IMR-90 (cell line): ENCODE measurements around the gene GALNT9. TPM values are rescaled to one million over a fixed set of nuclear protein-coding genes. Genes with fewer than 3 reads are reported as not detected.

ENCODE experiments used
- ATAC-seq: fragments of 200-7000 bp; cut with Tn5 transposase; 2 replicates; pipeline ENCODE4 v1.9.1; 2020; ENCODE audit warnings: low read depth, mild to moderate bottlenecking, moderate library complexity
- BruUV-seq: library from RNA; stranded (reverse); fragments of 400-500 nt; replicated peaks from 2 replicates; lab custom pipeline; 2021; lab: Mats Ljungman, UMichigan
- CTCF ChIA-PET: fragments of 300-600 bp; formaldehyde crosslinking; extraction: SDS; loops from one replicate; lab custom pipeline; 2021; ENCODE audit warnings: antibody characterized with exemption; lab: Yijun Ruan, JAX
- POLR2A ChIA-PET: fragments of 300-600 bp; sonication (Branson Sonifier 250); formaldehyde crosslinking; loops from one replicate; lab custom pipeline; 2022; ENCODE audit warnings: antibody characterized with exemption; ENCODE audit not compliant: unreplicated experiment; lab: Charles Lee
- DNase-seq: peaks from one replicate; pipeline ENCODE4 v3.0.0; 2013
- H2AFZ ChIP-seq: replicated peaks from 2 replicates; pipeline ENCODE3; 2013; ENCODE audit warnings: low read length, mild to moderate bottlenecking; ENCODE audit not compliant: poor library complexity
- H2AK5ac ChIP-seq: 2 replicates; pipeline ENCODE4 v1.6.1; 2013; ENCODE audit warnings: low read depth, low read length, inconsistent platforms
- H2AK9ac ChIP-seq: replicated peaks from 2 replicates; pipeline ENCODE3; 2013; ENCODE audit warnings: mild to moderate bottlenecking, low read depth, low read length, moderate library complexity; ENCODE audit not compliant: poor library complexity
- H2BK120ac ChIP-seq: 2 replicates; pipeline ENCODE4 v1.6.1; 2013; ENCODE audit warnings: low read depth, low read length, inconsistent platforms
- H2BK15ac ChIP-seq: 3 replicates; pipeline ENCODE4 v1.6.1; 2013; ENCODE audit warnings: low read depth, low read length, inconsistent platforms
- H2BK20ac ChIP-seq: 2 replicates; pipeline ENCODE4 v1.6.1; 2013; ENCODE audit warnings: low read depth, mild to moderate bottlenecking, inconsistent platforms, low read length, moderate library complexity
- H2BK5ac ChIP-seq: 2 replicates; pipeline ENCODE4 v1.6.1; 2013; ENCODE audit warnings: mild to moderate bottlenecking, low read depth, low read length, inconsistent platforms; ENCODE audit not compliant: poor library complexity, severe bottlenecking
- H3K14ac ChIP-seq: replicated peaks from 2 replicates; pipeline ENCODE4 v1.6.1; 2013; ENCODE audit warnings: low read depth, low read length, inconsistent platforms
- H3K18ac ChIP-seq: 2 replicates; pipeline ENCODE4 v1.6.1; 2013; ENCODE audit warnings: low read depth, low read length, control low read depth
- H3K23ac ChIP-seq: 2 replicates; pipeline ENCODE4 v1.6.1; 2013; ENCODE audit warnings: low read depth, low read length, inconsistent platforms
- H3K27ac ChIP-seq: 2 replicates; pipeline ENCODE4 v1.5.1; 2013; ENCODE audit warnings: mild to moderate bottlenecking, control low read depth, low read length; ENCODE audit not compliant: insufficient read depth
- H3K27me3 ChIP-seq: 2 replicates; pipeline ENCODE4 v1.6.1; 2013; ENCODE audit warnings: low read length; ENCODE audit not compliant: control insufficient read depth, insufficient read depth
- H3K36me3 ChIP-seq: 2 replicates; pipeline ENCODE4 v1.6.1; 2013; ENCODE audit warnings: low read length, mixed read lengths; ENCODE audit not compliant: control insufficient read depth, insufficient read depth
- H3K4ac ChIP-seq: 2 replicates; pipeline ENCODE4 v1.6.1; 2013; ENCODE audit warnings: low read depth, low read length, inconsistent platforms
- H3K4me1 ChIP-seq: 2 replicates; pipeline ENCODE4 v1.6.1; 2013; ENCODE audit warnings: low read length, mixed read lengths; ENCODE audit not compliant: control insufficient read depth, insufficient read depth
- H3K4me2 ChIP-seq: 2 replicates; pipeline ENCODE4 v1.6.1; 2013; ENCODE audit warnings: low read depth, mild to moderate bottlenecking, control low read depth, low read length, moderate library complexity
- H3K4me3 ChIP-seq: 2 replicates; pipeline ENCODE4 v1.5.1; 2013; ENCODE audit warnings: low read depth, mild to moderate bottlenecking, control low read depth, low read length, moderate library complexity; ENCODE audit not compliant: insufficient read depth
- H3K56ac ChIP-seq: 2 replicates; pipeline ENCODE4 v1.6.1; 2013; ENCODE audit warnings: low read length, inconsistent platforms; ENCODE audit not compliant: insufficient read depth; ENCODE audit errors: extremely low read depth
- H3K79me1 ChIP-seq, 2 experiments: 2 replicates each; pipeline ENCODE4 v1.6.1; 2013; ENCODE audit warnings: low read length in 2 of 2, inconsistent platforms in 1 of 2, low read depth in 1 of 2
- H3K9ac ChIP-seq: 2 replicates; pipeline ENCODE4 v1.6.1; 2013; ENCODE audit warnings: low read depth, low read length, control low read depth
- H3K9me1 ChIP-seq: 2 replicates; pipeline ENCODE4 v1.6.1; 2013; ENCODE audit warnings: low read length, inconsistent platforms; ENCODE audit not compliant: insufficient read depth
- H3K9me3 ChIP-seq: 2 replicates; pipeline ENCODE4 v1.6.1; 2013; ENCODE audit warnings: low read length; ENCODE audit not compliant: control insufficient read depth, insufficient read depth
- H4K20me1 ChIP-seq: 2 replicates; pipeline ENCODE4 v1.6.1; 2013; ENCODE audit warnings: low read length, inconsistent platforms; ENCODE audit not compliant: insufficient read depth
- H4K5ac ChIP-seq: 2 replicates; pipeline ENCODE4 v1.6.1; 2013; ENCODE audit warnings: mild to moderate bottlenecking, low read depth, low read length, control low read depth
- H4K8ac ChIP-seq, 2 experiments: 2 replicates each; pipeline ENCODE4 v1.6.1; 2013; ENCODE audit warnings: low read depth in 2 of 2, low read length in 2 of 2, control low read depth in 1 of 2, inconsistent platforms in 1 of 2
- H4K91ac ChIP-seq: 2 replicates; pipeline ENCODE4 v1.6.1; 2013; ENCODE audit warnings: low read depth, low read length, inconsistent platforms; ENCODE audit not compliant: insufficient read depth
- BHLHE40 ChIP-seq: fragments of 150-350 bp; IDR thresholded peaks from 2 replicates; pipeline ENCODE4 v1.6.1; 2016; ENCODE audit warnings: mild to moderate bottlenecking, low read depth, low read length
- CEBPB ChIP-seq: IDR thresholded peaks from 2 replicates; pipeline ENCODE4 v1.6.1; 2012; ENCODE audit warnings: low read depth, low read length, improper control_type of control experiment
- CHD1 ChIP-seq: IDR thresholded peaks from 2 replicates; pipeline ENCODE4 v1.6.1; 2012; ENCODE audit warnings: low read depth, low read length, improper control_type of control experiment
- FOS ChIP-seq: fragments of 150-350 bp; IDR thresholded peaks from 2 replicates; pipeline ENCODE4 v1.6.1; 2016; ENCODE audit warnings: low read depth, low read length
- MAFK ChIP-seq: IDR thresholded peaks from 2 replicates; pipeline ENCODE4 v1.6.1; 2012; ENCODE audit warnings: low read depth, low read length, improper control_type of control experiment
- MAZ ChIP-seq: IDR thresholded peaks from 2 replicates; pipeline ENCODE4 v1.6.1; 2012; ENCODE audit warnings: low read depth, mild to moderate bottlenecking, low read length, improper control_type of control experiment, moderate library complexity, borderline replicate concordance
- MXI1 ChIP-seq: IDR thresholded peaks from 2 replicates; pipeline ENCODE4 v1.6.1; 2012; ENCODE audit warnings: low read depth, mild to moderate bottlenecking, low read length, moderate library complexity, borderline replicate concordance
- NFE2L2 ChIP-seq: fragments of 150-350 bp; IDR thresholded peaks from 2 replicates; pipeline ENCODE4 v1.6.1; 2016; ENCODE audit warnings: low read depth, mild to moderate bottlenecking, low read length
- POLR2A ChIP-seq: IDR thresholded peaks from 2 replicates; pipeline ENCODE4 v1.6.1; 2012; ENCODE audit warnings: mild to moderate bottlenecking, low read depth, low read length
- RAD21 ChIP-seq: IDR thresholded peaks from 2 replicates; pipeline ENCODE4 v1.6.1; 2012; ENCODE audit warnings: low read length, improper control_type of control experiment
- RCOR1 ChIP-seq: IDR thresholded peaks from 2 replicates; pipeline ENCODE4 v1.6.1; 2012; ENCODE audit warnings: mild to moderate bottlenecking, low read length, improper control_type of control experiment; ENCODE audit not compliant: insufficient replicate concordance
- RFX5 ChIP-seq: IDR thresholded peaks from 2 replicates; pipeline ENCODE4 v1.8.0; 2012; ENCODE audit warnings: low read depth, mild to moderate bottlenecking, low read length, moderate library complexity
- SMC3 ChIP-seq: fragments of 150-350 bp; IDR thresholded peaks from 2 replicates; pipeline ENCODE4 v1.6.1; 2016; ENCODE audit warnings: low read depth, mild to moderate bottlenecking, antibody characterized with exemption, low read length, moderate library complexity
- WGBS, 2 experiments: methylation state at CpG; one replicate each; pipeline versions ENCODE4 v1.1.5 to v1.1.7; 2013; ENCODE audit warnings: missing lambda C conversion rate in 2 of 2; ENCODE audit not compliant: insufficient read length in 1 of 2; ENCODE audit errors: extremely low coverage in 2 of 2; 5-methylcytosine and 5-hydroxymethylcytosine counted together
- dilution Hi-C: fragments of 300-500 bp; cut with HindIII; formaldehyde crosslinking; loops from one replicate; pipeline ENCODE4 v1.14.3; 2018; ENCODE audit warnings: low sequenced_read_pairs; ENCODE audit not compliant: unreplicated experiment
- in situ Hi-C: fragments of 300-500 bp; cut with MboI; formaldehyde crosslinking; loops from 3 replicates; pipeline ENCODE4 v1.14.3; 2019; ENCODE audit warnings: low sequenced_read_pairs, inconsistent platforms, mixed read lengths
- intact Hi-C: fragments of 100-400 bp; cut with micrococcal nuclease; formaldehyde crosslinking; loops from 2 replicates; pipeline ENCODE4 v1.10.0; 2022
- polyA plus RNA-seq, 3 experiments: library from polyadenylated mRNA; depleted of rRNA; stranded (reverse); fragments of >200 nt; gene quantifications; 2 replicates each; pipeline ENCODE4 v1.2.3, GENCODE V29; 2012; ENCODE audit warnings: low replicate concordance in 1 of 3
- total RNA-seq: library from RNA; depleted of rRNA; stranded (reverse); fragments of >200 nt; gene quantifications from 2 replicates; pipeline ENCODE4 v1.2.3, GENCODE V29; 2012
- TF ChIP-seq, protein P1 (sequence below): fragments of 150-350 bp; IDR thresholded peaks from 2 replicates; pipeline ENCODE4 v1.6.1; 2017; ENCODE audit warnings: mild to moderate bottlenecking, antibody characterized with exemption, low read length, low read depth
- TF ChIP-seq, protein P2 (sequence below): fragments of 150-350 bp; IDR thresholded peaks from 2 replicates; pipeline ENCODE4 v1.6.1; 2016; ENCODE audit warnings: low read depth, mild to moderate bottlenecking, low read length, moderate library complexity, borderline replicate concordance
- TF ChIP-seq, protein P3 (sequence below): conservative IDR thresholded peaks from 2 replicates; pipeline ENCODE4 v1.5.1; 2012; ENCODE audit warnings: mild to moderate bottlenecking, low read depth, low read length, improper control_type of control experiment

Gene GALNT9
- total and polyA plus RNA-seq, 2 of the 4 experiments (the other 2 are of a cell fraction), result under 0.01 to 0.12 TPM

DNA sequence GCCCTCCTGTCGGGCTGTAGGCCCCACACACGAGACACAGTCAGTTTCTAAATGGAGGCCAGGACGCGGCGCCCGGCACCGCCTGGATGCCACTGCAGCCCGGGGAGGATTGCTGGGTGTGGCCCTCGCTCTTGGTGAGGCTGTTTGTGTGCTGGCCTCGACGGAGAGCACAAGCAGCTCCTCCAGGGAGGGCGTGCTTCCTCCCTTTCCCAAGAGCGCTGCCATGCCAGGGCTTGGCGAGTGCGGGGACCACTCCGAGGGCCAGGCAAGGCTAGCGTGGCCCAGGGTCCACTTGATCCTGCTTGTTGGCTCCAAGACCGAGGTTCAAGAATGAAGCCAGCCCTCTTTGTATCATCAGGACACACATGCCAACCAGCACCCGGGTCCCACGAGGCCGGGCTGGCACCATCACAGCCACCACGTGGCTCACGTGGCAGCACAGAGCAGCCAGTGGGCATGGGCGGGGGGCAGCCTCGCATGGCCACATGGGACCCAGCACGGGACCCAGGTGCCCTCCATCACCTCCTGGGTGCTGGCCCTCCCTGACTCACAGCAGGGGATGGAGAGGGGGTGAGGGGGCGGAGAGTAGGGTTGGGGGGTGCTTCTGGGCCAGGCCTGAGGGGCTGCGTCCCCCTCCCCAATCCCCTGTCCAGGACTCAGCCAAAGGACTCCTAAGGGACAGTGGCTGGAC, 113.9 kb downstream of the GALNT9 start:
- DNase-seq, result no peak
- H3K27me3 ChIP-seq, result no peaks in the 10 kb centered on the region; the same call in 1 of the 2 replicates
- H3K36me3 ChIP-seq, result no peaks in the 10 kb centered on the region
- no peak overlapping the region for H3K23ac ChIP-seq
- H3K14ac ChIP-seq, result no peak overlapping the region
- H3K9ac ChIP-seq, result no peak overlapping the region
- no peak overlapping the region for H3K56ac ChIP-seq
- no peak overlapping the region for H2AFZ ChIP-seq
- no peak overlapping the region for H2BK20ac ChIP-seq
- peaks cover 10% of the 10 kb centered on the region for H3K9me3 ChIP-seq
- H3K9me1 ChIP-seq, result no peaks in the 10 kb centered on the region
- no peaks in the 10 kb centered on the region for H3K4me1 ChIP-seq
- H2AK5ac ChIP-seq, result no peak overlapping the region
- H3K4me3 ChIP-seq, result no peak overlapping the region
- TF ChIP-seq, protein P1, sequence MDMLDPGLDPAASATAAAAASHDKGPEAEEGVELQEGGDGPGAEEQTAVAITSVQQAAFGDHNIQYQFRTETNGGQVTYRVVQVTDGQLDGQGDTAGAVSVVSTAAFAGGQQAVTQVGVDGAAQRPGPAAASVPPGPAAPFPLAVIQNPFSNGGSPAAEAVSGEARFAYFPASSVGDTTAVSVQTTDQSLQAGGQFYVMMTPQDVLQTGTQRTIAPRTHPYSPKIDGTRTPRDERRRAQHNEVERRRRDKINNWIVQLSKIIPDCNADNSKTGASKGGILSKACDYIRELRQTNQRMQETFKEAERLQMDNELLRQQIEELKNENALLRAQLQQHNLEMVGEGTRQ, result no peak
- TF ChIP-seq, protein P2, sequence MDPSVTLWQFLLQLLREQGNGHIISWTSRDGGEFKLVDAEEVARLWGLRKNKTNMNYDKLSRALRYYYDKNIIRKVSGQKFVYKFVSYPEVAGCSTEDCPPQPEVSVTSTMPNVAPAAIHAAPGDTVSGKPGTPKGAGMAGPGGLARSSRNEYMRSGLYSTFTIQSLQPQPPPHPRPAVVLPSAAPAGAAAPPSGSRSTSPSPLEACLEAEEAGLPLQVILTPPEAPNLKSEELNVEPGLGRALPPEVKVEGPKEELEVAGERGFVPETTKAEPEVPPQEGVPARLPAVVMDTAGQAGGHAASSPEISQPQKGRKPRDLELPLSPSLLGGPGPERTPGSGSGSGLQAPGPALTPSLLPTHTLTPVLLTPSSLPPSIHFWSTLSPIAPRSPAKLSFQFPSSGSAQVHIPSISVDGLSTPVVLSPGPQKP, result no peak
- TF ChIP-seq BHLHE40, result no peak
- no peak for TF ChIP-seq NFE2L2
- TF ChIP-seq CHD1, result no peak
- TF ChIP-seq RAD21, result no peak
- TF ChIP-seq, protein P3, sequence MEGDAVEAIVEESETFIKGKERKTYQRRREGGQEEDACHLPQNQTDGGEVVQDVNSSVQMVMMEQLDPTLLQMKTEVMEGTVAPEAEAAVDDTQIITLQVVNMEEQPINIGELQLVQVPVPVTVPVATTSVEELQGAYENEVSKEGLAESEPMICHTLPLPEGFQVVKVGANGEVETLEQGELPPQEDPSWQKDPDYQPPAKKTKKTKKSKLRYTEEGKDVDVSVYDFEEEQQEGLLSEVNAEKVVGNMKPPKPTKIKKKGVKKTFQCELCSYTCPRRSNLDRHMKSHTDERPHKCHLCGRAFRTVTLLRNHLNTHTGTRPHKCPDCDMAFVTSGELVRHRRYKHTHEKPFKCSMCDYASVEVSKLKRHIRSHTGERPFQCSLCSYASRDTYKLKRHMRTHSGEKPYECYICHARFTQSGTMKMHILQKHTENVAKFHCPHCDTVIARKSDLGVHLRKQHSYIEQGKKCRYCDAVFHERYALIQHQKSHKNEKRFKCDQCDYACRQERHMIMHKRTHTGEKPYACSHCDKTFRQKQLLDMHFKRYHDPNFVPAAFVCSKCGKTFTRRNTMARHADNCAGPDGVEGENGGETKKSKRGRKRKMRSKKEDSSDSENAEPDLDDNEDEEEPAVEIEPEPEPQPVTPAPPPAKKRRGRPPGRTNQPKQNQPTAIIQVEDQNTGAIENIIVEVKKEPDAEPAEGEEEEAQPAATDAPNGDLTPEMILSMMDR, result no peak
- no peak for TF ChIP-seq MAFK
- TF ChIP-seq MXI1, result no peak
- TF ChIP-seq SMC3, result no peak
- TF ChIP-seq MAZ, result no peak
- no peak for TF ChIP-seq CEBPB
- TF ChIP-seq RFX5, result no peak
- no peak for TF ChIP-seq POLR2A
- no peak for TF ChIP-seq RCOR1
- no peak for TF ChIP-seq FOS
- H2AK9ac ChIP-seq, result no peak overlapping the region
- ChIA-PET POLR2A (no interaction called here), CTCF (no interaction called here)
- no peaks in the 10 kb centered on the region for H3K79me1 ChIP-seq
- WGBS, 2 experiments, result 72% methylated on average over 16 of the region's 28 CpGs; no CpG with 5 or more reads in 1 of the 2 experiments
- intact Hi-C loops, result no loop called here
- no peak for ATAC-seq
- H3K18ac ChIP-seq, result no peak overlapping the region
- dilution Hi-C loops, result no loop called here
- no peaks in the 10 kb centered on the region for H4K20me1 ChIP-seq
- H4K5ac ChIP-seq, result no peak overlapping the region
- no peak overlapping the region for H3K27ac ChIP-seq
- H2BK120ac ChIP-seq, result no peak overlapping the region
- H3K4ac ChIP-seq, result no peak overlapping the region
- H2BK15ac ChIP-seq, result no peak overlapping the region
- no TSS peak for BruUV-seq
- in situ Hi-C loops, result no loop called here
- H2BK5ac ChIP-seq, result no peak overlapping the region
- H4K91ac ChIP-seq, result no peak overlapping the region
- H4K8ac ChIP-seq, result no peak overlapping the region
- H3K4me2 ChIP-seq, result no peak overlapping the region
